Adrenal gland (tissue), 5 donors: Measurements from ENCODE around the gene CTCFL.

Experiments used
- CTCF ChIP-seq, 6 experiments: fragments of 450-650 bp in 4 of 6; fragments of 200-600 bp in 2 of 6; sonication (generic) in 1 of 6; IDR thresholded peaks; 1 replicate in 5 of 6; 2 replicates in 1 of 6; pipeline versions ENCODE4 v1.5.1 to v1.8.0; 2016 to 2021; ENCODE audit warnings: antibody characterized with exemption in 6 of 6, mild to moderate bottlenecking in 2 of 6, moderate library complexity in 1 of 6
- POLR2A ChIP-seq, 2 donors: fragments of 450-650 bp; IDR thresholded peaks; one replicate each; pipeline ENCODE4 v1.6.1; 2017; ENCODE audit warnings: antibody characterized with exemption in 2 of 2, mild to moderate bottlenecking in 2 of 2, moderate library complexity in 1 of 2
- donor health status: DM: no; HTN: no; CAD: no.

DNA sequence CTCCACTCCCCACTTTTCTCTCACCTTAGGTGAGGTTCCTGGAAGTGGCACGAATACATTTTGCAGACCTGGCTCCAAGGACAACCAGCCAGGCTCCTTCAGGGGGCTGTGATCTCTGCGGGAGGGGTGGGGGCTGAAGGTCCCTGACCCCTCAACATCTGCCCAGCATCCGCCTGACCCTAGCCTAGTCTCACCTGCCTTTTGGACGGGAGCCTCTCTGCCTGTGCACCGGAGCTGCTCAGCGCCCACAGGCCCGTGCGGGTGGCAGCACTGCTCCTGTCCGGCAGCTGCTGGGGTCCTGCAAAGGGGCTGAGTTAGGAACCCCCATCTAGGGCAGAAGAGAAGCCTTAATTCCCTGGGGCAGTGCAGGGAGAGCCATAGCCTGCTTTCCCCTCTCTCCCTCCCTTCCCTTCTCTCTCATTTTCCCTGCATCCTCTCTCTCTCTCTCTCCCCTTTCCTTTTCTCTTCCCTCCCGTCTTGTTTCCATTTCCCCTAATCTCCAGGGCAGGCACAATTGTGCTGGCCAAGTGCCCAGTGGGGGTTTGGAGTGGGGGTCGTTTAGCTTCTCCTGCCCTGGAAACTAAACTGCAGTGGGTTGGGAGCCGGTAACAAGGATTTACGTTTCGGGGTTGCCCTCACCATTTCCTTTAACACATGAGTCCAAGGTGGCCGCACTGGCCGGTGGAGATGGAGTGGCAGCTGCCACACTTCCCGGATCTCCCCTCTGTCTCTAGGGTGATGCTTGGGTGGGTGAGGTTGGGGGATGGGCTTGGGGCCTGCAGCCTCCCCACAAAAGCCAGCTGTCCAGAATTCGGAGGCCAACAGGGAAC, 54.1 kb downstream of the CTCFL start:
- TF ChIP-seq CTCF (IDR thresholded peaks at IDR 0.05) (no peak), POLR2A (IDR thresholded peaks at IDR 0.05) (no peak)
